A673 (cell line): ENCODE measurements around the gene GOLM1.

Experiments used
- EZH2 ChIP-seq: fragments of 200-600 bp; sonication (generic); IDR thresholded peaks from 2 replicates; pipeline ENCODE4 v1.6.1; 2017; ENCODE audit warnings: borderline replicate concordance, low read depth, mild to moderate bottlenecking, mixed read lengths, antibody characterized with exemption, low read length; ENCODE audit not compliant: poor library complexity, severe bottlenecking
- TF ChIP-seq, protein P1 (sequence below): fragments of 300-800, 200-600 bp; sonication (generic); conservative IDR thresholded peaks from 2 replicates; pipeline ENCODE4 v1.5.1; 2017; ENCODE audit warnings: low read depth, mild to moderate bottlenecking, antibody characterized with exemption, low read length, moderate library complexity, mixed read lengths

GRCh38 chr9:86128235-86128822 is 29.0 kb upstream of the GOLM1 start:
- TF ChIP-seq, protein P1, sequence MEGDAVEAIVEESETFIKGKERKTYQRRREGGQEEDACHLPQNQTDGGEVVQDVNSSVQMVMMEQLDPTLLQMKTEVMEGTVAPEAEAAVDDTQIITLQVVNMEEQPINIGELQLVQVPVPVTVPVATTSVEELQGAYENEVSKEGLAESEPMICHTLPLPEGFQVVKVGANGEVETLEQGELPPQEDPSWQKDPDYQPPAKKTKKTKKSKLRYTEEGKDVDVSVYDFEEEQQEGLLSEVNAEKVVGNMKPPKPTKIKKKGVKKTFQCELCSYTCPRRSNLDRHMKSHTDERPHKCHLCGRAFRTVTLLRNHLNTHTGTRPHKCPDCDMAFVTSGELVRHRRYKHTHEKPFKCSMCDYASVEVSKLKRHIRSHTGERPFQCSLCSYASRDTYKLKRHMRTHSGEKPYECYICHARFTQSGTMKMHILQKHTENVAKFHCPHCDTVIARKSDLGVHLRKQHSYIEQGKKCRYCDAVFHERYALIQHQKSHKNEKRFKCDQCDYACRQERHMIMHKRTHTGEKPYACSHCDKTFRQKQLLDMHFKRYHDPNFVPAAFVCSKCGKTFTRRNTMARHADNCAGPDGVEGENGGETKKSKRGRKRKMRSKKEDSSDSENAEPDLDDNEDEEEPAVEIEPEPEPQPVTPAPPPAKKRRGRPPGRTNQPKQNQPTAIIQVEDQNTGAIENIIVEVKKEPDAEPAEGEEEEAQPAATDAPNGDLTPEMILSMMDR = no peak
- TF ChIP-seq EZH2 = no peak
